Thymus (tissue), 11 donors: ENCODE measurements around the gene EVC. TPM values are rescaled to one million over a fixed set of nuclear protein-coding genes. Genes with fewer than 3 reads are reported as not detected.
"Not testable (repeated sequence)": the region's sequence is repeated elsewhere in the genome, so short reads cannot be mapped to it uniquely, and the experiment has no call there.

ENCODE experiments used
- DNase-seq, 9 donors: peaks; one replicate each; pipeline ENCODE4 v3.0.0-alpha.2; 2013; ENCODE audit warnings: low spot score in 9 of 9, low read depth in 6 of 9, missing footprints in 1 of 9
- H3K27ac ChIP-seq, 2 donors: one replicate each; pipeline ENCODE4 v1.5.1; 2013; ENCODE audit warnings: control low read depth in 1 of 2, low read depth in 1 of 2, low read length in 1 of 2, mild to moderate bottlenecking in 1 of 2, moderate library complexity in 1 of 2
- H3K27me3 ChIP-seq, 2 donors: one replicate each; pipeline ENCODE4 v1.5.1; 2013; ENCODE audit warnings: low read length in 1 of 2; ENCODE audit not compliant: control insufficient read depth in 2 of 2, insufficient read depth in 1 of 2
- H3K36me3 ChIP-seq, 2 donors: one replicate each; pipeline ENCODE4 v1.5.1; 2013; ENCODE audit warnings: low read length in 1 of 2, mild to moderate bottlenecking in 1 of 2, moderate library complexity in 1 of 2; ENCODE audit not compliant: control insufficient read depth in 2 of 2, insufficient read depth in 2 of 2
- H3K4me1 ChIP-seq, 2 donors: one replicate each; pipeline ENCODE4 v1.5.1; 2013; ENCODE audit warnings: low read length in 2 of 2; ENCODE audit not compliant: control insufficient read depth in 2 of 2, insufficient read depth in 2 of 2
- H3K4me3 ChIP-seq, 2 donors: one replicate each; pipeline ENCODE4 v1.5.1; 2013; ENCODE audit warnings: low read length in 2 of 2, control low read depth in 1 of 2, mild to moderate bottlenecking in 1 of 2
- H3K9me3 ChIP-seq, 2 donors: one replicate each; pipeline ENCODE4 v1.5.1; 2013; ENCODE audit warnings: low read length in 1 of 2, mild to moderate bottlenecking in 1 of 2; ENCODE audit not compliant: control insufficient read depth in 2 of 2, insufficient read depth in 1 of 2
- WGBS: extraction: QIAGEN DNeasy Blood & Tissue Kit; methylation state at CpG from one replicate; pipeline ENCODE4 v1.1.7; 2013; 5-methylcytosine and 5-hydroxymethylcytosine counted together
- polyA plus RNA-seq: library from polyadenylated mRNA; stranded (reverse); fragments of 200-250 nt; gene quantifications from one replicate; pipeline ENCODE4 v1.2.3, GENCODE V29; 2013
- total RNA-seq: library from RNA; stranded (reverse); fragments of 120-200 nt; gene quantifications from one replicate; pipeline ENCODE4 v1.2.4, GENCODE V29; 2013
- donor health status: healthy.

EVC gene
- total and polyA plus RNA-seq, 2 donors: 1.6 to 3.1 TPM

- no peaks in the 10 kb centered on the region for H3K27me3 ChIP-seq
- H3K4me1 ChIP-seq: no peaks in the 10 kb centered on the region
- no peak for DNase-seq
- H3K36me3 ChIP-seq: no peaks in the 10 kb centered on the region
- H3K9me3 ChIP-seq: no peaks in the 10 kb centered on the region
- H3K4me3 ChIP-seq: no peak overlapping the region
- 94% methylated on average over 16 of the region's 16 CpGs for WGBS
- H3K27ac ChIP-seq: no peak overlapping the region
Observed at GRCh38 chr4:5720157-5720850, 9.3 kb downstream of the EVC start.

DNA sequence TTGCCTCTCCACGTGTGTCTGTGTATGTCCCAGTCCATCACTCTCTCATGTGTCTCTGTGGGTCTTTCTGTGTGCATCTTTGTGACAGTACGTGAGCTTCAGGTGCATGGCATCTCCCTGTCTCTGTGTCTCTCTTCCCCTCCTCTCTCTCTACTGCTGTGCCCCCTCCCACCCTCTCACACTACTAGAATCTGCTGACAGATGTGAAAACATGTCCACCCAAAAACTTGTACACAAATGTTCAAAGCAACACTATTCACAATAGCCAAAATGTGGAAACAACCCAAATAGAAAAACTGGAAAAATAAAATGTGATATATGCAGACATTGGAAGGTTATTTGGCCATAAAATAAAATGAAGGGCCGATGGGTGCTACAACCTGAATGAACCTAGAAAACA, 10.0 kb downstream of the EVC start:
- DNase-seq: no peak
- Histone ChIP-seq H3K9me3 (no peaks in the 10 kb centered on the region), H3K36me3 (no peaks in the 10 kb centered on the region), H3K4me3 (no peak overlapping the region), H3K27me3 (no peaks in the 10 kb centered on the region), H3K4me1 (no peaks in the 10 kb centered on the region), H3K27ac (no peak overlapping the region)
- 86% methylated on average over 3 of the region's 3 CpGs for WGBS

GRCh38 chr4:5721923-5722322, 10.9 kb downstream of the EVC start:
- 93% methylated on average over 5 of the region's 5 CpGs for WGBS
- Histone ChIP-seq H3K27ac (no peak overlapping the region), H3K36me3 (no peaks in the 10 kb centered on the region), H3K4me1 (no peaks in the 10 kb centered on the region), H3K27me3 (no peaks in the 10 kb centered on the region), H3K4me3 (no peak overlapping the region), H3K9me3 (no peaks in the 10 kb centered on the region)
- no peak for DNase-seq

- H3K4me3 ChIP-seq: no peak overlapping the region
- no peaks in the 10 kb centered on the region for H3K9me3 ChIP-seq
- WGBS: 86% methylated on average over 4 of the region's 4 CpGs
- H3K27ac ChIP-seq: no peak overlapping the region
- no peaks in the 10 kb centered on the region for H3K27me3 ChIP-seq
- no peak for DNase-seq
- no peaks in the 10 kb centered on the region for H3K4me1 ChIP-seq
- no peaks in the 10 kb centered on the region for H3K36me3 ChIP-seq
Observed at GRCh38 chr4:5722328-5722727, 11.3 kb downstream of the EVC start.

DNA sequence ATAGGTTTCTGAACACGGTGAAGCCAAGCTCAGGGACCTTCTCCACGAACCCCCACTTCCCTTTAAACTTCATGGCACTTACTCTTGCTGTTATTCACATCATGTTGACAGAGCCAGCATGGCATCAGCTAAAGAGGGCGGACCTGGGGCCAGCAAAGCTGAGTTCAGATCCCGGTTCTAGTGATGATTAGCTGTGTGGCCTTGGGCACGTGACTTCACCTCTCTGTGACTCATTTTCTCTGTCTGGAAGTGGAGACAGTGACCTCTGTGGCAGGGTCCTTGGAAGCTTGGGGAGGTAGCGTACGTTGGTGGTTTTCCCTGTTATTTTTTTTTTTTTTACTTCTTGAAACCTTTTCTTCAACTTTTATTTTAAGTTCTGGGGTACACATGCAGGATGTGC, 13.4 kb downstream of the EVC start:
- H3K36me3 ChIP-seq: no peaks in the 10 kb centered on the region
- DNase-seq: no peak

DNA sequence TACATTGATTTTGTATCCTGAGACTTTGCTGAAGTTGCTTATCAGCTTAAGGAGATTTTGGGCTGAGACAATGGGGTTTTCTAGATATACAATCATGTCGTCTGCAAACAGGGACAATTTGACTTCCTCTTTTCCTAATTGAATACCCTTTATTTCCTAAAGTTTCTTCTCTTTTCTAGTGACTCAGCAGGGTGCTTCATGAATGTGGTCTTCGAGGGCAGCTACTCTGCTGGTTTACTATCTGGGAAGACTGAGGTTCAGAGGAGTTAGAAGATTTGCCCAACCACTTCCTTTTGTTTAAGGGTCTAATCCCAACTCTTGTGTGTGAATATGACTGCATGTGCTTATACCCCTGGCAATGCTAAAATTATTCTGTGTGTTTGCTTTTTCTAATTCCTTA, 17.4 kb downstream of the EVC start:
- H3K27me3 ChIP-seq, H3K4me1 ChIP-seq, H3K4me3 ChIP-seq, H3K9me3 ChIP-seq, DNase-seq, H3K36me3 ChIP-seq, H3K27ac ChIP-seq: not testable (repeated sequence)
- 9% methylated on average over 2 of the region's 2 CpGs for WGBS

More for the DNA sequence above, 13.4 kb downstream of the EVC start:
- H3K4me3 ChIP-seq: no peak overlapping the region
- no peaks in the 10 kb centered on the region for H3K27me3 ChIP-seq
- no peaks in the 10 kb centered on the region for H3K9me3 ChIP-seq
- H3K4me1 ChIP-seq: no peaks in the 10 kb centered on the region
- WGBS: 92% methylated on average over 7 of the region's 7 CpGs
- no peak overlapping the region for H3K27ac ChIP-seq

DNA sequence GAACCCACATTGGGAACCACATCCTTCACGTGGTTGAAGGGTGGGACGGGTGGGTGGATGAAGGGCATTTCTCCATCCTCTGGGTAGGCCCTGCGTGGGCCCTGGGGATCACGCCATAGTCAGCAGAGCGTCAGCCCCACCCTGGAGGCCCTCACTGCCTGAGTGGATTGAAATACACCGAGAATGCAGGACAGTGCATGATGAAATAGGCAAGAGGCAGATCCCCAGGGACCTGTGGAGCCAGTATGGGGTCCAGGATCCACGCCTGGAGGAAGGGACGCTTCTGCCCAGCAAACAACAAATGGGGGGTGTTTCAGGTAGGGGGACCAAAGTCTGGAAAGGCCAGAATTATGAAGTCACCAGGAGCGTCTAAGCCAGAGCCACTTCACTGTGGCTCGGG, 19.4 kb downstream of the EVC start:
- H3K9me3 ChIP-seq: no peaks in the 10 kb centered on the region
- H3K36me3 ChIP-seq: no peaks in the 10 kb centered on the region
- H3K4me1 ChIP-seq: no peaks in the 10 kb centered on the region
- 92% methylated on average over 10 of the region's 10 CpGs for WGBS
- no peak overlapping the region for H3K4me3 ChIP-seq
- H3K27ac ChIP-seq: no peak overlapping the region
- no peak for DNase-seq
- H3K27me3 ChIP-seq: no peaks in the 10 kb centered on the region

- Histone ChIP-seq H3K4me1 (no peaks in the 10 kb centered on the region), H3K27ac (no peak overlapping the region), H3K4me3 (no peak overlapping the region), H3K9me3 (no peaks in the 10 kb centered on the region), H3K27me3 (no peaks in the 10 kb centered on the region), H3K36me3 (no peaks in the 10 kb centered on the region)
- WGBS: 95% methylated on average over 30 of the region's 30 CpGs
- DNase-seq: no peak
Observed at GRCh38 chr4:5730993-5731990, 20.3 kb downstream of the EVC start.

DNA sequence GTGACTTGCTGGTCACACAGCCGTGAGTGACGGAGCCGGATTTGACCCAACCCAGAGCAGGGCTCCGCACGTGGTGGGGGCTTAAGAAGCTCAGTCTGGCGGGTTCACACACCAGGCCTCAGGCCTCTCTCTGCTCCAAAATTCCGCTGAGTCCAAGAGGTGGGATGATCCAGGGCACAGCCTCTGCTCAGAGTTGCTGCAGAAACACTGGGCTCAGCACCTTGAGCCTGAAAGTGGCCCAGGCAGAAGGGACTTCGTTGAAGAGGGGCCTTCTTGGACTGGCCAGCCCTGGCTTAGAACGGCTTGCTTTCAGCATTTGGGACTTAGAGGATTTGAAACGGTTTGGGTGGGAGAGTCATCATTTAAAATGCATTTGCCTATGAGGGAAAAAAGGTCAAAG, 21.2 kb downstream of the EVC start:
- Histone ChIP-seq H3K4me3 (no peak overlapping the region), H3K36me3 (no peaks in the 10 kb centered on the region), H3K9me3 (no peaks in the 10 kb centered on the region), H3K27me3 (no peaks in the 10 kb centered on the region), H3K27ac (no peak overlapping the region), H3K4me1 (no peaks in the 10 kb centered on the region)
- DNase-seq: no peak
- 97% methylated on average over 10 of the region's 10 CpGs for WGBS
